Measurements from ENCODE around the gene EYA4.

GRCh38 chr6:133441491-133441890, 200.3 kb downstream of the EYA4 start:
- no peak for TF ChIP-seq POLR2A (IDR thresholded peaks at IDR 0.05)
- no peak for TF ChIP-seq CTCF (IDR thresholded peaks at IDR 0.05)

Data from esophagus squamous epithelium (tissue), 4 donors.